Neural progenitor cell (in vitro differentiated cells): ENCODE data around the gene ASPA.

Experiments
- CTCF ChIP-seq: fragments of 200-600 bp; sonication (generic); IDR thresholded peaks from 2 replicates; pipeline ENCODE4 v1.5.1; 2017; ENCODE audit warnings: antibody characterized with exemption, mild to moderate bottlenecking
- EZH2phosphoT487 ChIP-seq: fragments of 200-600 bp; sonication (generic); IDR thresholded peaks from 2 replicates; pipeline ENCODE4 v1.6.1; 2017; ENCODE audit warnings: antibody characterized with exemption

- TF ChIP-seq CTCF (no peak), EZH2phosphoT487 (no peak)
Observed at GRCh38 chr17:3533752-3534151, 58.0 kb downstream of the ASPA start.
